Neural cell (in vitro differentiated cells): ENCODE data around the gene MYEOV. TPM values are rescaled to one million over a fixed set of nuclear protein-coding genes. Genes with fewer than 3 reads are reported as not detected.

Source experiments
- H2AFZ ChIP-seq: fragments of 200-600, 300-800 bp; sonication (generic), shearing (Covaris generic); 2 replicates; pipeline ENCODE4 v1.6.0; 2014; ENCODE audit warnings: low read depth, mild to moderate bottlenecking, antibody characterized with exemption, low read length, moderate library complexity
- H3F3A ChIP-seq: fragments of 200-600 bp; shearing (Covaris generic); 2 replicates; pipeline ENCODE4 v1.6.1; 2016; ENCODE audit warnings: mild to moderate bottlenecking, moderate library complexity, mixed read lengths, antibody characterized with exemption, low read length; ENCODE audit not compliant: insufficient read depth, poor library complexity, severe bottlenecking
- H3K27ac ChIP-seq: fragments of 200-600, 300-800 bp; sonication (generic), shearing (Covaris generic); 2 replicates; pipeline ENCODE4 v1.5.1; 2014; ENCODE audit warnings: mild to moderate bottlenecking, low read length, moderate library complexity
- H3K27me3 ChIP-seq: fragments of 300-800, 200-600 bp; sonication (generic), shearing (Covaris generic); 2 replicates; pipeline ENCODE4 v1.6.0; 2014; ENCODE audit warnings: mild to moderate bottlenecking, low read depth, low read length, moderate library complexity; ENCODE audit not compliant: insufficient read depth
- H3K36me3 ChIP-seq: fragments of 300-800, 200-600 bp; sonication (generic), shearing (Covaris generic); 2 replicates; pipeline ENCODE4 v1.5.1; 2014; ENCODE audit warnings: mild to moderate bottlenecking, antibody characterized with exemption, low read length, moderate library complexity; ENCODE audit not compliant: insufficient read depth
- H3K4me2 ChIP-seq: fragments of 300-800, 200-600 bp; sonication (generic), shearing (Covaris generic); 2 replicates; pipeline ENCODE4 v1.6.0; 2014; ENCODE audit warnings: mild to moderate bottlenecking, low read length
- H3K4me3 ChIP-seq: fragments of 300-800, 200-600 bp; sonication (generic), shearing (Covaris generic); 2 replicates; pipeline ENCODE4 v1.5.1; 2014; ENCODE audit warnings: mild to moderate bottlenecking, low read length, moderate library complexity
- H3K79me2 ChIP-seq: fragments of 200-600 bp; shearing (Covaris generic); replicated peaks from 2 replicates; pipeline ENCODE4 v1.6.0; 2014; ENCODE audit warnings: mild to moderate bottlenecking, low read length, moderate library complexity; ENCODE audit not compliant: insufficient read depth
- H3K9ac ChIP-seq: fragments of 300-800, 200-600 bp; sonication (generic), shearing (Covaris generic); 2 replicates; pipeline ENCODE4 v1.6.1; 2016; ENCODE audit warnings: mild to moderate bottlenecking, low read length, mixed read lengths
- H3K9me2 ChIP-seq: fragments of 200-600 bp; shearing (Covaris generic); 2 replicates; pipeline ENCODE4 v1.6.1; 2016; ENCODE audit warnings: mild to moderate bottlenecking, low read length, mixed read lengths; ENCODE audit not compliant: insufficient read depth
- H3K9me3 ChIP-seq: fragments of 200-600, 300-800 bp; sonication (generic), shearing (Covaris generic); 2 replicates; pipeline ENCODE4 v1.6.1; 2016; ENCODE audit warnings: mild to moderate bottlenecking, mixed run types, low read length, moderate library complexity, mixed read lengths
- H4K20me1 ChIP-seq: fragments of 200-600 bp; shearing (Covaris generic); 2 replicates; pipeline ENCODE4 v1.6.1; 2016; ENCODE audit warnings: mild to moderate bottlenecking, mixed run types; ENCODE audit not compliant: insufficient read depth
- EP300 ChIP-seq: fragments of 450-650 bp; conservative IDR thresholded peaks from 2 replicates; pipeline ENCODE4 v1.6.1; 2014; ENCODE audit warnings: antibody characterized with exemption, mild to moderate bottlenecking, moderate library complexity; ENCODE audit not compliant: poor library complexity, severe bottlenecking
- EZH2 ChIP-seq: fragments of 200-600, 300-800 bp; shearing (Covaris generic), sonication (generic); IDR thresholded peaks from 2 replicates; pipeline ENCODE4 v1.6.1; 2014; ENCODE audit warnings: antibody characterized with exemption, low read length, borderline replicate concordance, mild to moderate bottlenecking; ENCODE audit not compliant: insufficient read depth, poor library complexity, severe bottlenecking
- MXI1 ChIP-seq: fragments of 450-650 bp; conservative IDR thresholded peaks from 2 replicates; pipeline ENCODE4 v1.6.1; 2014; ENCODE audit warnings: antibody characterized with exemption, mild to moderate bottlenecking; ENCODE audit not compliant: poor library complexity, severe bottlenecking
- POLR2AphosphoS5 ChIP-seq: IDR thresholded peaks from 2 replicates; pipeline ENCODE4 v1.6.1; 2012
- RAD21 ChIP-seq: fragments of 450-650 bp; conservative IDR thresholded peaks from 2 replicates; pipeline ENCODE4 v1.6.1; 2014; ENCODE audit warnings: antibody characterized with exemption, mild to moderate bottlenecking, moderate library complexity
- REST ChIP-seq: IDR thresholded peaks from 2 replicates; pipeline ENCODE4 v1.6.1; 2012; ENCODE audit warnings: borderline replicate concordance
- SMC3 ChIP-seq: fragments of 450-650 bp; conservative IDR thresholded peaks from 2 replicates; pipeline ENCODE4 v1.6.1; 2014; ENCODE audit warnings: antibody characterized with exemption, mild to moderate bottlenecking, moderate library complexity; ENCODE audit not compliant: poor library complexity
- TAF1 ChIP-seq: IDR thresholded peaks from 2 replicates; pipeline ENCODE4 v1.6.1; 2012; ENCODE audit warnings: low read depth
- polyA plus RNA-seq: library from polyadenylated mRNA; depleted of rRNA; stranded (reverse); fragments of >200 nt; gene quantifications from 2 replicates; pipeline ENCODE4 v1.2.3, GENCODE V29; 2014
- TF ChIP-seq, protein P1 (sequence below): fragments of 450-650 bp; IDR thresholded peaks from 2 replicates; pipeline ENCODE4 v1.5.1; 2014; ENCODE audit warnings: antibody characterized with exemption, mild to moderate bottlenecking, moderate library complexity; ENCODE audit not compliant: poor library complexity, severe bottlenecking

Gene MYEOV
- polyA plus RNA-seq, 1 donor from 2014 or later = not detected

- H3K9me3 ChIP-seq = no peaks in the 10 kb centered on the region
- H4K20me1 ChIP-seq = no peaks in the 10 kb centered on the region
- H3K4me3 ChIP-seq = no peak overlapping the region
- H3K4me2 ChIP-seq = no peak overlapping the region
- no peak overlapping the region for H3K9ac ChIP-seq
- H3K27me3 ChIP-seq = no peaks in the 10 kb centered on the region
- H2AFZ ChIP-seq = no peak overlapping the region
- TF ChIP-seq, protein P1, sequence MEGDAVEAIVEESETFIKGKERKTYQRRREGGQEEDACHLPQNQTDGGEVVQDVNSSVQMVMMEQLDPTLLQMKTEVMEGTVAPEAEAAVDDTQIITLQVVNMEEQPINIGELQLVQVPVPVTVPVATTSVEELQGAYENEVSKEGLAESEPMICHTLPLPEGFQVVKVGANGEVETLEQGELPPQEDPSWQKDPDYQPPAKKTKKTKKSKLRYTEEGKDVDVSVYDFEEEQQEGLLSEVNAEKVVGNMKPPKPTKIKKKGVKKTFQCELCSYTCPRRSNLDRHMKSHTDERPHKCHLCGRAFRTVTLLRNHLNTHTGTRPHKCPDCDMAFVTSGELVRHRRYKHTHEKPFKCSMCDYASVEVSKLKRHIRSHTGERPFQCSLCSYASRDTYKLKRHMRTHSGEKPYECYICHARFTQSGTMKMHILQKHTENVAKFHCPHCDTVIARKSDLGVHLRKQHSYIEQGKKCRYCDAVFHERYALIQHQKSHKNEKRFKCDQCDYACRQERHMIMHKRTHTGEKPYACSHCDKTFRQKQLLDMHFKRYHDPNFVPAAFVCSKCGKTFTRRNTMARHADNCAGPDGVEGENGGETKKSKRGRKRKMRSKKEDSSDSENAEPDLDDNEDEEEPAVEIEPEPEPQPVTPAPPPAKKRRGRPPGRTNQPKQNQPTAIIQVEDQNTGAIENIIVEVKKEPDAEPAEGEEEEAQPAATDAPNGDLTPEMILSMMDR = no peak
- TF ChIP-seq RAD21 (no peak), EP300 (no peak), POLR2AphosphoS5 (no peak), MXI1 (no peak), TAF1 (no peak), SMC3 (no peak), REST (no peak), EZH2 (no peak)
- no peaks in the 10 kb centered on the region for H3K9me2 ChIP-seq
- H3F3A ChIP-seq = no peaks in the 10 kb centered on the region
- no peaks in the 10 kb centered on the region for H3K36me3 ChIP-seq
- H3K79me2 ChIP-seq = no peaks in the 10 kb centered on the region
- no peak overlapping the region for H3K27ac ChIP-seq
These were observed 33.3 kb upstream of the MYEOV start for GRCh38 chr11:69260622-69261021.

GRCh38 chr11:69261116-69261515 lies 32.8 kb upstream of the MYEOV start:
- Histone ChIP-seq H3K9ac (no peak overlapping the region), H2AFZ (no peak overlapping the region)

More at GRCh38 chr11:69261116-69261515, 32.8 kb upstream of the MYEOV start:
- H3K79me2 ChIP-seq = no peaks in the 10 kb centered on the region
- no peaks in the 10 kb centered on the region for H3K27me3 ChIP-seq
- no peaks in the 10 kb centered on the region for H3K36me3 ChIP-seq
- H3K4me3 ChIP-seq = no peak overlapping the region
- no peak overlapping the region for H3K4me2 ChIP-seq
- H3F3A ChIP-seq = no peaks in the 10 kb centered on the region
- no peaks in the 10 kb centered on the region for H3K9me2 ChIP-seq
- H3K27ac ChIP-seq = no peak overlapping the region
- no peaks in the 10 kb centered on the region for H4K20me1 ChIP-seq
- no peaks in the 10 kb centered on the region for H3K9me3 ChIP-seq
- TF ChIP-seq RAD21 (no peak), POLR2AphosphoS5 (no peak), TAF1 (no peak), MXI1 (no peak), REST (no peak), EZH2 (no peak)
- TF ChIP-seq, protein P1 = no peak
